Vagina (tissue), 2 donors: ENCODE measurements around the gene ALLC.

Experiments used
- POLR2A ChIP-seq, 2 donors: fragments of 450-650 bp; IDR thresholded peaks; one replicate each; pipeline ENCODE4 v1.6.1; 2017; ENCODE audit warnings: antibody characterized with exemption in 2 of 2, mild to moderate bottlenecking in 2 of 2, moderate library complexity in 2 of 2
- POLR2AphosphoS5 ChIP-seq, 2 donors: sonication (generic); formaldehyde crosslinking; IDR thresholded peaks; one replicate each; pipeline ENCODE4 v1.9.0; 2017; ENCODE audit warnings: antibody characterized with exemption in 2 of 2, mild to moderate bottlenecking in 2 of 2, low read depth in 1 of 2; ENCODE audit not compliant: insufficient read depth in 1 of 2
- TF ChIP-seq, protein P1 (sequence below), 3 experiments: fragments of 450-650 bp in 2 of 3; fragments of 200-600 bp in 1 of 3; sonication (generic) in 1 of 3; IDR thresholded peaks; one replicate each; pipeline ENCODE4 v1.5.1; 2017 to 2019; ENCODE audit warnings: antibody characterized with exemption in 3 of 3, mild to moderate bottlenecking in 2 of 3, moderate library complexity in 2 of 3

- TF ChIP-seq, protein P1, sequence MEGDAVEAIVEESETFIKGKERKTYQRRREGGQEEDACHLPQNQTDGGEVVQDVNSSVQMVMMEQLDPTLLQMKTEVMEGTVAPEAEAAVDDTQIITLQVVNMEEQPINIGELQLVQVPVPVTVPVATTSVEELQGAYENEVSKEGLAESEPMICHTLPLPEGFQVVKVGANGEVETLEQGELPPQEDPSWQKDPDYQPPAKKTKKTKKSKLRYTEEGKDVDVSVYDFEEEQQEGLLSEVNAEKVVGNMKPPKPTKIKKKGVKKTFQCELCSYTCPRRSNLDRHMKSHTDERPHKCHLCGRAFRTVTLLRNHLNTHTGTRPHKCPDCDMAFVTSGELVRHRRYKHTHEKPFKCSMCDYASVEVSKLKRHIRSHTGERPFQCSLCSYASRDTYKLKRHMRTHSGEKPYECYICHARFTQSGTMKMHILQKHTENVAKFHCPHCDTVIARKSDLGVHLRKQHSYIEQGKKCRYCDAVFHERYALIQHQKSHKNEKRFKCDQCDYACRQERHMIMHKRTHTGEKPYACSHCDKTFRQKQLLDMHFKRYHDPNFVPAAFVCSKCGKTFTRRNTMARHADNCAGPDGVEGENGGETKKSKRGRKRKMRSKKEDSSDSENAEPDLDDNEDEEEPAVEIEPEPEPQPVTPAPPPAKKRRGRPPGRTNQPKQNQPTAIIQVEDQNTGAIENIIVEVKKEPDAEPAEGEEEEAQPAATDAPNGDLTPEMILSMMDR (IDR thresholded peaks at IDR 0.05), result no peak
- no peak for TF ChIP-seq POLR2A (IDR thresholded peaks at IDR 0.05)
- TF ChIP-seq POLR2AphosphoS5 (IDR thresholded peaks at IDR 0.05; ENCODE audit: insufficient read depth in 1 of 2, low read depth in 1 of 2), result no peak
These were observed 19.4 kb downstream of the ALLC start for GRCh38 chr2:3677436-3677835.
